Omental fat pad (tissue), 4 donors: ENCODE measurements around the gene EIPR1. TPM values are rescaled to one million over a fixed set of nuclear protein-coding genes. Genes with fewer than 3 reads are reported as not detected.

Experiments
- ATAC-seq: fragments of 150-250 bp; one replicate; pipeline ENCODE4 v1.9.1; 2016; ENCODE audit warnings: mild to moderate bottlenecking, moderate library complexity; ENCODE audit not compliant: low FRiP score
- DNase-seq: peaks from one replicate; pipeline ENCODE4 v3.0.0-alpha.2; 2019; ENCODE audit warnings: low spot score
- total RNA-seq, 4 donors: library from RNA; depleted of rRNA; stranded (reverse); fragments of >200 nt; gene quantifications; one replicate each; pipeline ENCODE4 v1.1.0, GENCODE V29; 2016
- TF ChIP-seq, protein P1 (sequence below), 3 donors: fragments of 450-650 bp; IDR thresholded peaks; one replicate each; pipeline ENCODE4 v1.5.1; 2016 to 2017; ENCODE audit warnings: antibody characterized with exemption in 3 of 3, mild to moderate bottlenecking in 3 of 3, moderate library complexity in 2 of 3

EIPR1 gene
- total RNA-seq, 4 donors from 2014 or later = 18.5 to 29.8 (median 21.5) TPM

DNA sequence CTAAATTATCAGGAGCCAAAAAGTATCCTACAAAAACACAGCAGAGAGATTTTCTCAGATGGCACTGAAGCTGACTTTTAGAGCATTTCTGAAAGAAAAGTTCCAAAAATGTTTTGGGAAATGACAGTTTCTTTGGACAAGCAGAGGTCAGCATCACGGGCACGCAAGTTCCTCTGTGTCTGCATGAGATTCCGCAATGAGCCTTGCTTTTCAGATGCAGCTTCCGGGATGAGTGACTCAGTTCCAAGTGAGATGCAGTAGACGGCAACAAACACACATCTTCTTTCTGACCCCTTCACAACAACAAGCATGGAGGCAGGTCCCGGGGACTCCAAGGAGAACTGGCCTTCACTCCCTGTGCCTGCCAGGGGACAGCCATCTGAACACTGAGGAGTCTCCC lies 76.6 kb downstream of the EIPR1 start:
- TF ChIP-seq, protein P1, sequence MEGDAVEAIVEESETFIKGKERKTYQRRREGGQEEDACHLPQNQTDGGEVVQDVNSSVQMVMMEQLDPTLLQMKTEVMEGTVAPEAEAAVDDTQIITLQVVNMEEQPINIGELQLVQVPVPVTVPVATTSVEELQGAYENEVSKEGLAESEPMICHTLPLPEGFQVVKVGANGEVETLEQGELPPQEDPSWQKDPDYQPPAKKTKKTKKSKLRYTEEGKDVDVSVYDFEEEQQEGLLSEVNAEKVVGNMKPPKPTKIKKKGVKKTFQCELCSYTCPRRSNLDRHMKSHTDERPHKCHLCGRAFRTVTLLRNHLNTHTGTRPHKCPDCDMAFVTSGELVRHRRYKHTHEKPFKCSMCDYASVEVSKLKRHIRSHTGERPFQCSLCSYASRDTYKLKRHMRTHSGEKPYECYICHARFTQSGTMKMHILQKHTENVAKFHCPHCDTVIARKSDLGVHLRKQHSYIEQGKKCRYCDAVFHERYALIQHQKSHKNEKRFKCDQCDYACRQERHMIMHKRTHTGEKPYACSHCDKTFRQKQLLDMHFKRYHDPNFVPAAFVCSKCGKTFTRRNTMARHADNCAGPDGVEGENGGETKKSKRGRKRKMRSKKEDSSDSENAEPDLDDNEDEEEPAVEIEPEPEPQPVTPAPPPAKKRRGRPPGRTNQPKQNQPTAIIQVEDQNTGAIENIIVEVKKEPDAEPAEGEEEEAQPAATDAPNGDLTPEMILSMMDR (IDR thresholded peaks at IDR 0.05) = no peak
- no peak for DNase-seq
- no peak for ATAC-seq

DNA sequence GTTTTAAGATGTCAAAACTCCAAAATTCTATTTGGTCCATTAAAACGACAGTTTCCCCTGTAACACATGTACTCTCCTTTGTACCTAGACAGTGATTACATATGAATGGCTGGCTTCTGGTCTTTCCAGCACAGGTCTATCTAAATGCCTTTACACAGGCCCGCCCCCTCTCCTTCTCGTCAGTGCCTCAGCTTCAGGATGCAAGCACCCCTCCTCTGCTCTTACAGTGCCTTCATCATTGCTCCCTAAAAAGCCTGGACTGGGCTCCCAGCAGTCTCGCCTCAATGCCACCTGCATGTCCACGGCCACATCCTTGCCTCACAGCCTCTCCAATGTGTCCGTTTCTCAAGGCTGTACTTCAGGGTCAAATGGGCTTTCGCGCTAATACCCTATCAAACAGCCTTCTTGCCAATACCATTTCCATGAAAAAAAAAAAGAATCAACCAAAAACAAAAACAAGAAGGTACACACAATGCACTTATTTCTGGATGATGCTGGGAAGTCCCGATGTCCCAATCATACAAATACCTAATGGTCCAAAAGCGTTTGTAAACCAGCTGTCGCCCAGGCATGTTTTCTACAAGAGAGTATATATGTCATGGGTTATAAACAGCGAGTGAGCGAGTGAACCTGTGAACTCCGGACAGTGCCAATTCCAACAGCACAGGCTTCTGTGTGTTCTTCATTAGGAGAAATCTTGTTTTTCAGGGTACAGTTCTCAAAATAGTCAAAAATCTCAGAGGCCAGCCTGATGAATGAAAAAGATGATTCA lies 77.2 kb downstream of the EIPR1 start:
- TF ChIP-seq, protein P1 (IDR thresholded peaks at IDR 0.05) = no peak
- DNase-seq = no peak
- ATAC-seq = no peak

DNA sequence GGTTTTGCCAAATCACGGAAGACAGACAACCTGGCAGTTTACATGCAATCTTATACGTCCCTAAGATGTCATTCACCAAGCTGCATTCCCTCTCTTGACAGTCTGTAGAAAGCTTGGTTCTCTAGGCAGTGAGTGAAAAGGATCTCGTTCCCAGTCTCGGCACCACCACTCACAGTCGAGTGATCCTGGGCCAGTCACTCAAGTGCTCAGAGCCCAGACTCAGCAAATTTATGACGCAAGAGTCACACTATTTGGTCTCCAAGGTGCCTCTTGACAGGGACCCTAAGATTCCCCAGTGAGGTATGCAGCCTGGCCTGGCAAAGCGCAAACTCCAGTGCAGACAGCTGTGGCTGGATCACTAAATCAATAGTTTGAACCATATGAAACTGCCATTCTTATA lies 77.9 kb downstream of the EIPR1 start:
- TF ChIP-seq, protein P1 (IDR thresholded peaks at IDR 0.05) = no peak
- ATAC-seq = no peak
- no peak for DNase-seq

- no peak for DNase-seq
- TF ChIP-seq, protein P1 (IDR thresholded peaks at IDR 0.05) = no peak
- no peak for ATAC-seq
These were observed 78.5 kb downstream of the EIPR1 start for GRCh38 chr2:3299130-3299529.

DNA sequence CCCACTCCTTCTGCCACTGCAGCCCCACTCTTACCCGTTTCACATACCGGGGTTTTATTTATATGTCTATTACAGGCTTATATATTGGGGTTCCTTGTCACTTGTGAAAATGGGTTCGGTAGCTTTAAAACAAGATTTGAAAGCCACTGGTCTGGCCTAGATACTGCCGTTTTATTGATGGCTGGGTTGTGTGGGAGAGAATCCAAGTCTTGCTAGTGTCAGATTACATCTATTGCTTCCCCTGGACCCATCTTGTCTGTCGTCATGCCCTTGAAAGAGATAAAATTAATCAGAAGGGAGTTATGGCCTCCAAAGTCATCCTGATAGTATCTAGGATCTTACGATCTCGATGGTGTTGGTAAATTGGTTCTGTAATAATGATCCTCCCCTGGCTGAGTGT lies 79.4 kb downstream of the EIPR1 start:
- DNase-seq (no peak), ATAC-seq (no peak)
- TF ChIP-seq, protein P1 (IDR thresholded peaks at IDR 0.05) = no peak

DNA sequence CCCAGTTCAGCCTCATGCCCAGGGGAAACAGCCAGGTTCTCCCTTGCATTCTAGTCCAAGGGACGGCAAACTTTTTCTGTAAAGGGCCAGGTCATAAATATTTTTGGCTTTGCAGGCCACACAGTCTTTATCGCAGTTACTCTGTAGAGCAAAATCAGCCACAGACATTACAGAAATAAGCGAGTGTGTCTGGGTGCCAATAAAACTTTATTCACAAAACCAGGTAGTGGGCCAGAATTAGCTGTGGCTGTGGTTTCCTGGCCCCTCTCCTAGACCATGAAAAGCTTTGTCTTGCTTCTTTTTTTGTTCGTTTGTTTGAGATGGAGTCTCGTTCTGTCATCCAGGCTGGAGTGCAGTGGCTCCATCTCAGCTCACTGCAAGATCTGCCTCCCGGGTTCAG lies 80.1 kb downstream of the EIPR1 start:
- ATAC-seq (no peak), DNase-seq (no peak)
- TF ChIP-seq, protein P1 (IDR thresholded peaks at IDR 0.05) = no peak
